A673 (cell line): ENCODE measurements around the gene DMD. TPM values are rescaled to one million over a fixed set of nuclear protein-coding genes. Genes with fewer than 3 reads are reported as not detected.

Experiments
- BruUV-seq: library from RNA; stranded (reverse); fragments of 400-500 nt; replicated peaks from 2 replicates; lab custom pipeline; 2021; lab: Mats Ljungman, UMichigan
- CTCF ChIA-PET: fragments of 300-600 bp; sonication (Branson Sonifier 250); formaldehyde crosslinking; loops from one replicate; lab custom pipeline; 2022; ENCODE audit warnings: antibody characterized with exemption; lab: Charles Lee
- POLR2A ChIA-PET: fragments of 300-600 bp; sonication (Branson Sonifier 250); formaldehyde crosslinking; loops from one replicate; lab custom pipeline; 2022; ENCODE audit warnings: antibody characterized with exemption; ENCODE audit not compliant: low non-redundant PET; lab: Charles Lee
- DNase-seq: peaks from one replicate; pipeline ENCODE4 v3.0.0-alpha.2; 2015; ENCODE audit warnings: low spot score
- H3K27ac ChIP-seq: fragments of 200-600 bp; sonication (generic); 2 replicates; pipeline ENCODE4 v1.5.1; 2016; ENCODE audit warnings: mixed run types, low read depth, mild to moderate bottlenecking, mixed read lengths, antibody characterized with exemption, low read length; ENCODE audit not compliant: poor library complexity, severe bottlenecking
- H3K27me3 ChIP-seq: fragments of 200-600 bp; sonication (generic); replicated peaks from 2 replicates; pipeline ENCODE4 v1.6.1; 2017; ENCODE audit warnings: mixed run types, low read depth, mild to moderate bottlenecking, mixed read lengths, antibody characterized with exemption, low read length; ENCODE audit not compliant: insufficient read depth, poor library complexity
- H3K36me3 ChIP-seq: fragments of 200-600 bp; sonication (generic); 2 replicates; pipeline ENCODE4 v1.6.1; 2016; ENCODE audit warnings: mixed run types, mild to moderate bottlenecking, mixed read lengths, antibody characterized with exemption, low read length; ENCODE audit not compliant: insufficient read depth, poor library complexity, severe bottlenecking
- H3K4me1 ChIP-seq: fragments of 200-600 bp; sonication (generic); 2 replicates; pipeline ENCODE4 v1.6.1; 2017; ENCODE audit warnings: mixed run types, mild to moderate bottlenecking, mixed read lengths, antibody characterized with exemption, low read length; ENCODE audit not compliant: insufficient read depth, poor library complexity, severe bottlenecking
- H3K4me3 ChIP-seq: fragments of 200-600 bp; sonication (generic); 2 replicates; pipeline ENCODE4 v1.5.1; 2016; ENCODE audit warnings: low read depth, mixed run types, mild to moderate bottlenecking, mixed read lengths, low read length; ENCODE audit not compliant: poor library complexity, severe bottlenecking
- H3K9me3 ChIP-seq: fragments of 200-600 bp; sonication (generic); 2 replicates; pipeline ENCODE4 v1.6.1; 2016; ENCODE audit warnings: mixed run types, low read depth, mild to moderate bottlenecking, mixed read lengths, antibody characterized with exemption, low read length; ENCODE audit not compliant: poor library complexity, severe bottlenecking
- EZH2 ChIP-seq: fragments of 200-600 bp; sonication (generic); IDR thresholded peaks from 2 replicates; pipeline ENCODE4 v1.6.1; 2017; ENCODE audit warnings: borderline replicate concordance, low read depth, mild to moderate bottlenecking, mixed read lengths, antibody characterized with exemption, low read length; ENCODE audit not compliant: poor library complexity, severe bottlenecking
- intact Hi-C: fragments of 100-400 bp; cut with micrococcal nuclease; formaldehyde crosslinking; loops from one replicate; pipeline ENCODE4 v1.10.0; 2022; ENCODE audit not compliant: unreplicated experiment
- total RNA-seq: library from RNA; stranded (reverse); gene quantifications from 2 replicates; pipeline ENCODE4 v1.2.3, GENCODE V29; 2021
- TF ChIP-seq, protein P1 (sequence below): fragments of 300-800, 200-600 bp; sonication (generic); conservative IDR thresholded peaks from 2 replicates; pipeline ENCODE4 v1.5.1; 2017; ENCODE audit warnings: low read depth, mild to moderate bottlenecking, antibody characterized with exemption, low read length, moderate library complexity, mixed read lengths

The DMD gene
- total RNA-seq, 1 experiment from 2014 or later: 5.4 TPM

GRCh38 chrX:31154946-31155345 lies 2056.4 kb downstream of the DMD start:
- intact Hi-C loops: no loop called here
- BruUV-seq: no TSS peak
- Histone ChIP-seq H3K27me3 (no peaks in the 10 kb centered on the region), H3K4me3 (no peak overlapping the region), H3K4me1 (no peaks in the 10 kb centered on the region), H3K36me3 (no peaks in the 10 kb centered on the region), H3K27ac (no peak overlapping the region), H3K9me3 (no peaks in the 10 kb centered on the region)
- no peak for DNase-seq
- TF ChIP-seq, protein P1, sequence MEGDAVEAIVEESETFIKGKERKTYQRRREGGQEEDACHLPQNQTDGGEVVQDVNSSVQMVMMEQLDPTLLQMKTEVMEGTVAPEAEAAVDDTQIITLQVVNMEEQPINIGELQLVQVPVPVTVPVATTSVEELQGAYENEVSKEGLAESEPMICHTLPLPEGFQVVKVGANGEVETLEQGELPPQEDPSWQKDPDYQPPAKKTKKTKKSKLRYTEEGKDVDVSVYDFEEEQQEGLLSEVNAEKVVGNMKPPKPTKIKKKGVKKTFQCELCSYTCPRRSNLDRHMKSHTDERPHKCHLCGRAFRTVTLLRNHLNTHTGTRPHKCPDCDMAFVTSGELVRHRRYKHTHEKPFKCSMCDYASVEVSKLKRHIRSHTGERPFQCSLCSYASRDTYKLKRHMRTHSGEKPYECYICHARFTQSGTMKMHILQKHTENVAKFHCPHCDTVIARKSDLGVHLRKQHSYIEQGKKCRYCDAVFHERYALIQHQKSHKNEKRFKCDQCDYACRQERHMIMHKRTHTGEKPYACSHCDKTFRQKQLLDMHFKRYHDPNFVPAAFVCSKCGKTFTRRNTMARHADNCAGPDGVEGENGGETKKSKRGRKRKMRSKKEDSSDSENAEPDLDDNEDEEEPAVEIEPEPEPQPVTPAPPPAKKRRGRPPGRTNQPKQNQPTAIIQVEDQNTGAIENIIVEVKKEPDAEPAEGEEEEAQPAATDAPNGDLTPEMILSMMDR: no peak
- TF ChIP-seq EZH2: no peak
- ChIA-PET CTCF (no interaction called here), POLR2A (no interaction called here)

DNA sequence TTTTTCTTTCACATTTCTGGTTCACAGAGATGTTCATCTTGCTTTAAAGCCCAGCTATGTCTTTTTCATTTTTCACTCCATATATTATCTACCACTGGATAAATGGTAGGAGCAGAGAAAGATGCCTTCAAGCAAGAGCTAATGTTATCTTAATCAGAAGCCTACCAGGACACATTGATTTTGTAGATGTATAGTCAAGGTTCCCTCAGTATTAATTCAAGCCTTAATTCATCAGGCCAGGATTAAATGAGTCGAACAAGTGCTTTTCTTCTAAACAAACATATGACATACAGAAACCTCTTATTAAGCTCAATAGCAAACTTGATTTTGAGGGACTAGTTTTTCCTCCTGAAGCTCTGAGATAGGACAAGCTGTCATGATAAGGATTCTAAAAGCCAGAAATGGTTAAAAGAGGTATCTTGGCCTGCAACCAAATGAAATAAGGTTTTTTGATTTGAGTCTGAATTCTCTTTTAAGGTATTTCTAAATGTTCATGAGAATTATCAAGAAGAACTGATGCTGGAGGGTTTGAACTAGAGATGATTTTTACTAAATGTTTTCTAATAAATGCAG lies 2057.8 kb downstream of the DMD start:
- DNase-seq: no peak
- TF ChIP-seq EZH2: no peak
- TF ChIP-seq, protein P1: no peak
- intact Hi-C loops: no loop called here
- no TSS peak for BruUV-seq
- Histone ChIP-seq H3K9me3 (no peaks in the 10 kb centered on the region), H3K27me3 (no peaks in the 10 kb centered on the region), H3K27ac (no peak overlapping the region), H3K36me3 (no peaks in the 10 kb centered on the region), H3K4me1 (no peaks in the 10 kb centered on the region), H3K4me3 (no peak overlapping the region)
- CTCF ChIA-PET: no interaction called here
- POLR2A ChIA-PET: no interaction called here

GRCh38 chrX:31147175-31147574 lies 2064.2 kb downstream of the DMD start:
- no peak for TF ChIP-seq EZH2
- TF ChIP-seq, protein P1: no peak

More at GRCh38 chrX:31147175-31147574, 2064.2 kb downstream of the DMD start:
- intact Hi-C loops: no loop called here
- Histone ChIP-seq H3K4me1 (no peaks in the 10 kb centered on the region), H3K27me3 (no peaks in the 10 kb centered on the region), H3K36me3 (no peaks in the 10 kb centered on the region), H3K9me3 (no peaks in the 10 kb centered on the region), H3K27ac (no peak overlapping the region), H3K4me3 (no peak overlapping the region)
- no TSS peak for BruUV-seq
- CTCF ChIA-PET: no interaction called here
- DNase-seq: no peak
- POLR2A ChIA-PET: no interaction called here
